Transverse colon (tissue), 4 donors: Measurements from ENCODE around the gene BAG5. TPM values are rescaled to one million over a fixed set of nuclear protein-coding genes. Genes with fewer than 3 reads are reported as not detected.

Source experiments
- DNase-seq: peaks from one replicate; pipeline ENCODE4 v3.0.0-alpha.2; 2019
- H3K27ac ChIP-seq, 4 donors: fragments of 200-600 bp; sonication (generic); 2 replicates each; pipeline ENCODE4 v1.5.1; 2016 to 2018; ENCODE audit warnings: inconsistent platforms in 4 of 4
- H3K27me3 ChIP-seq: fragments of 200-600 bp; sonication (generic); 2 replicates; pipeline ENCODE4 v1.5.1; 2017; ENCODE audit warnings: inconsistent platforms
- H3K36me3 ChIP-seq, 4 donors: fragments of 200-600 bp; sonication (generic); 2 replicates each; pipeline ENCODE4 v1.5.1; 2017 to 2019; ENCODE audit warnings: inconsistent platforms in 4 of 4
- H3K4me1 ChIP-seq, 4 donors: fragments of 200-600 bp; sonication (generic); 2 replicates each; pipeline ENCODE4 v1.5.1; 2017 to 2020; ENCODE audit warnings: inconsistent platforms in 4 of 4
- H3K4me3 ChIP-seq, 4 donors: fragments of 200-600 bp; sonication (generic); 1 replicate in 1 of 4; 2 replicates in 3 of 4; pipeline versions ENCODE4 v1.5.1 to v1.6.1; 2017 to 2019; ENCODE audit warnings: inconsistent platforms in 4 of 4
- H3K9me3 ChIP-seq, 2 donors: fragments of 200-600 bp; sonication (generic); 2 replicates each; pipeline ENCODE4 v1.5.1; 2017 to 2019; ENCODE audit warnings: inconsistent platforms in 2 of 2
- EP300 ChIP-seq: sonication (generic); formaldehyde crosslinking; IDR thresholded peaks from one replicate; pipeline ENCODE4 v1.6.1; 2017; ENCODE audit warnings: antibody characterized with exemption, low read depth
- POLR2A ChIP-seq: fragments of 450-650 bp; IDR thresholded peaks from one replicate; pipeline ENCODE4 v1.6.1; 2016; ENCODE audit warnings: antibody characterized with exemption, mild to moderate bottlenecking, moderate library complexity
- POLR2AphosphoS5 ChIP-seq, 3 donors: sonication (generic); formaldehyde crosslinking; IDR thresholded peaks; one replicate each; pipeline ENCODE4 v1.6.1; 2016; ENCODE audit warnings: antibody characterized with exemption in 3 of 3
- whole genome bisulfite sequencing, 2 donors: methylation state at CpG; one replicate each; pipeline ENCODE4 v1.1.5; 2018; ENCODE audit warnings: low coverage in 1 of 2; 5-methylcytosine and 5-hydroxymethylcytosine counted together
- in situ Hi-C, 4 donors: fragments of 200-750 bp; cut with MboI; loops; one replicate each; pipeline versions ENCODE4 v1.15.0 to v1.15.1; 2017; ENCODE audit warnings: low sequenced_read_pairs in 3 of 4, low pct_ligation_motif_present in 1 of 4, low pct_unique_long_range_greater_than_20kb in 1 of 4
- intact Hi-C: fragments of 100-400 bp; cut with DNase I; formaldehyde crosslinking; loops from one replicate; pipeline ENCODE4 v1.15.1; 2023; ENCODE audit warnings: low total_unique reads
- small RNA-seq, 4 donors: library from RNA; depleted of rRNA; stranded (forward); fragments of <200 nt; gene quantifications; one replicate each; pipeline ENCODE3, GENCODE V24; 2016
- total RNA-seq, 4 donors: library from RNA; depleted of rRNA; stranded (reverse); fragments of >200 nt; gene quantifications; one replicate each; pipeline ENCODE4 v1.1.0, GENCODE V29; 2016
- TF ChIP-seq, protein P1 (sequence below), 5 experiments: fragments of 200-600 bp in 3 of 5; fragments of 450-650 bp in 2 of 5; sonication (generic) in 3 of 5; IDR thresholded peaks; 1 replicate in 2 of 5; 2 replicates in 3 of 5; pipeline ENCODE4 v1.5.1; 2016 to 2017; ENCODE audit warnings: antibody characterized with exemption in 5 of 5, inconsistent platforms in 3 of 5, mild to moderate bottlenecking in 2 of 5, moderate library complexity in 1 of 5

The BAG5 gene
- total RNA-seq, 4 donors from 2014 or later = 10.8 to 26.3 (median 23.9) TPM

DNA sequence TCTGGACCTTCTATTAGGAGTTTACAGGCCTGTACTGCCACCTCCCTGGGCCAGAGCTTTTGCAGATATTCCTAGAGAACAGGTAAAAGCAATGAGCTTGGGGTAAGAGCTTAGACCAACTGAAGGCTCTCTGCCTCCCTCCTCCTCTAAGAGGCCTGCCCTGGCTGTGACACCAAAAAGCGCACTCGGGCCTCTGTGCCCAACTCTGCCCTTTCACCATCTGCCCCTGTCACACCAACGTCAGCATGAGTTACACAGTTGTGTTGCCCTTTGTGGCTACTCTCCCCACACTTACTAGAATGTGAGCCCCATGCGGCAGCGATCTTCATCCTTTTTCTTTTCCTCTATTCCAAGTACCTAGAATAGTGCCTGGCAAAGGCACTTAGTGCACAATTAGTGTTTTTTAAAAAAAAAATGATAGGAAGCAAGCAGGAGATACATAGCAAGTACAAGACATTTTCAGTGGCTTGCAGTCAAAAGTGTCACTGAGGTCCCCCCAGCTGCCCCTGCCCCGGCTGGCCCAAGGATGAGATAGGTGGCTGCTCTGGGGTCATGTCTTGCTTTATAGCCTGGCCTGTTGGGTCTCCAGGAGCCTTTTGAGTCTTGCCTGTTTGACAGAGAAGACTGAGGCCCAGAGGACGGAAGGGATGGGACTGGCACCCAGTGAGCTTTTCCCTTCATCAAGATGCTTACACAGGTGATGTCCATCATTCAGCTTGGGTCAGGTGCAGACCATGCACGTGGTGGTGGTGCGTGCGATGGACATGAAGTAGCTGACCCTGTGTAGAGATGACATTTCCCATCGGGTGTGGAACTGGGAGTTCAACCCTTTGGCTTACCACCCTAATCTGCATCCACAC is 52.4 kb downstream of the BAG5 start:
- intact Hi-C loops (no loop called here), in situ Hi-C loops (loop anchor here in 1 of 4 donors (10.0 kb wide), 1 partner anchor 45 kb away; no protein-coding TSS in a partner anchor)
- Histone ChIP-seq H3K4me1 (peaks cover 10 to 19% (median 15%) of the 10 kb centered on the region in 4 donors), H3K27me3 (no peaks in the 10 kb centered on the region), H3K27ac (no peak overlapping the region), H3K4me3 (no peak overlapping the region), H3K36me3 (peaks cover 0 to 5% (median 0%) of the 10 kb centered on the region in 4 donors), H3K9me3 (no peaks in the 10 kb centered on the region)
- DNase-seq = no peak
- 94 to 100% methylated on average over 1 to 11 of the region's 11 CpGs for WGBS, 2 donors
- TF ChIP-seq POLR2AphosphoS5 (IDR thresholded peaks at IDR 0.05) = no peak

DNA sequence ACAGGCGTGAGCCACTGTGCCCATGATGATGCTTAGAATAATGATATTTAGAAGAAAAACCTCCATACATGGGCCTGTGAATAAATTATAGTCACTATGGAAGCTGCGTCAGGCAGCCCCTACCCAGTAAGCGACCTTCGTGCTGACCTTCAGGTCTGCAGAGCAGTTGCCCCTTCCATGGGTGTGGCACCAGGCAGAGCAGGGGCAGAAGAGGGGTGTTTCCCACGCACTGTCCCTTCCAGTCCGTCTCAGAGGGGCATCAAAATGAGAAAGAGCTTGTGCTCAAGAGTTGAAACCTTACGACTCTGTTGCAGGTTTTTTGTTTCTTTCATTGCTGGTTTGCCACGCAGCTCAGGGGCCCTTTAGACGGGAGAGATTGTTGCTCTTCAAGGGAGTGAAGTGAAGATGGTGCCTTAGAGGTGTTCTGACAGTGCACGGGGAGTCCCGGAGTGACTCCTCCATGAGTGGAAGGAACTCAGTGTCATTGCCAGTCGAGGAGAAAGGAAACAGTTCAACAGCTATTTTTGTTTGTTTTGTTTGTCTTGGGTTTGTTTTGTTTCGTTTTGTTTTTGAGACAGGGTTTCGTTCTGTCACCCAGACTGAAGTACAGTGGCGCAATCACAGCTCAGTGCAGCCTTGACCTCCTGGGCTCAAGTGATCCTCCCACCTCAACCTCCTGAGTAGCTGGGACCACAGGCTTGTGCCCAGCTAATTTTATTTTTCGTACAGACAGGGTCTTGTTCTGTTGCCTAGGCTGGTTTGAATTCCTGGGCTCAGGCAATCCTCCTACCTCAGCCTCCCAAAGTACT is 53.7 kb downstream of the BAG5 start:
- peaks cover 10 to 16% (median 14%) of the 10 kb centered on the region in 4 donors for H3K4me1 ChIP-seq
- H3K9me3 ChIP-seq = no peaks in the 10 kb centered on the region
- intact Hi-C loops = no loop called here
- H3K27ac ChIP-seq = no peak overlapping the region
- H3K4me3 ChIP-seq = no peak overlapping the region
- no peak for DNase-seq
- no peaks in the 10 kb centered on the region for H3K27me3 ChIP-seq
- in situ Hi-C loops = loop anchor here in 1 of 4 donors (10.0 kb wide), 1 partner anchor 46 kb away; no protein-coding TSS in a partner anchor
- no peak for TF ChIP-seq EP300
- no peak for TF ChIP-seq POLR2A
- TF ChIP-seq, protein P1, sequence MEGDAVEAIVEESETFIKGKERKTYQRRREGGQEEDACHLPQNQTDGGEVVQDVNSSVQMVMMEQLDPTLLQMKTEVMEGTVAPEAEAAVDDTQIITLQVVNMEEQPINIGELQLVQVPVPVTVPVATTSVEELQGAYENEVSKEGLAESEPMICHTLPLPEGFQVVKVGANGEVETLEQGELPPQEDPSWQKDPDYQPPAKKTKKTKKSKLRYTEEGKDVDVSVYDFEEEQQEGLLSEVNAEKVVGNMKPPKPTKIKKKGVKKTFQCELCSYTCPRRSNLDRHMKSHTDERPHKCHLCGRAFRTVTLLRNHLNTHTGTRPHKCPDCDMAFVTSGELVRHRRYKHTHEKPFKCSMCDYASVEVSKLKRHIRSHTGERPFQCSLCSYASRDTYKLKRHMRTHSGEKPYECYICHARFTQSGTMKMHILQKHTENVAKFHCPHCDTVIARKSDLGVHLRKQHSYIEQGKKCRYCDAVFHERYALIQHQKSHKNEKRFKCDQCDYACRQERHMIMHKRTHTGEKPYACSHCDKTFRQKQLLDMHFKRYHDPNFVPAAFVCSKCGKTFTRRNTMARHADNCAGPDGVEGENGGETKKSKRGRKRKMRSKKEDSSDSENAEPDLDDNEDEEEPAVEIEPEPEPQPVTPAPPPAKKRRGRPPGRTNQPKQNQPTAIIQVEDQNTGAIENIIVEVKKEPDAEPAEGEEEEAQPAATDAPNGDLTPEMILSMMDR (IDR thresholded peaks at IDR 0.05) = no peak
- no peak for TF ChIP-seq POLR2AphosphoS5 (IDR thresholded peaks at IDR 0.05)
- H3K36me3 ChIP-seq = peaks cover 0 to 18% (median 7%) of the 10 kb centered on the region in 4 donors
- WGBS, 2 donors = 76 to 80% methylated on average over 8 to 16 of the region's 16 CpGs

DNA sequence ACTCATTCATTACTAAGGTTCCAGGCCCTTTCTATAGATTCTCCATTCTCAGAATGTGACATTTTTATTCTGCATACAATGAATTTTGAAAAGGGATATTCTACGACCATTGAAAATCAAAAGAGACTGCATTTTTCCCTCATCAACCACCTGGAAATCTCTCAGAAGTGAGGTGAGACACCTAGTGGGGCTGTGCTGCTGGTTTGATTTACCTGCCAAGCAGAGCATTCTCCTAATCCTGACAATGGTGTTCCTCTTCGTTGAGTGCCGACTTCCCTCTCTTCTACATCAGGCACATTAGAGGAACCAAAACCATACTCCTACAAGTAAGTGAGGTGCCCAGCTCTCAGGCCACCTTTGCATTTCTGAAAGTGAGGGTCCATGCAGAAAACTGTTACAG is 54.7 kb downstream of the BAG5 start:
- WGBS, 2 donors = 81 to 90% methylated on average over 1 to 3 of the region's 3 CpGs
- H3K36me3 ChIP-seq = peaks cover 0 to 21% (median 7%) of the 10 kb centered on the region in 4 donors
- TF ChIP-seq EP300 (no peak), POLR2A (no peak), POLR2AphosphoS5 (IDR thresholded peaks at IDR 0.05) (no peak)
- TF ChIP-seq, protein P1 (IDR thresholded peaks at IDR 0.05) = no peak
- in situ Hi-C loops = loop anchor here in 1 of 4 donors (10.0 kb wide), 1 partner anchor 47 kb away; no protein-coding TSS in a partner anchor
- peaks cover 4 to 6% (median 6%) of the 10 kb centered on the region in 4 donors for H3K4me1 ChIP-seq
- H3K27me3 ChIP-seq = no peaks in the 10 kb centered on the region
- intact Hi-C loops = no loop called here
- H3K27ac ChIP-seq = no peak overlapping the region
- DNase-seq = no peak
- H3K4me3 ChIP-seq = no peak overlapping the region
- H3K9me3 ChIP-seq = no peaks in the 10 kb centered on the region

Small RNA genes within 50 kb of the gene (small RNA-seq; reads per million reads assigned to genes)
- 0 to 5.0 (median 0.23) reads per million in 4 donors for gene RNU4-68P
- gene RNU7-160P = 0 reads per million in 4 donors

Other genes starting within 250 kb of the BAG5 start
- gene EIF5, start 228.4 kb downstream of the BAG5 start, total RNA-seq = 100 to 1,000 TPM; 210 to 312 (median 266) TPM
- gene MARK3, start 177.2 kb downstream of the BAG5 start, total RNA-seq = 10 to 100 TPM; 61.3 to 98.0 (median 78.8) TPM
- 1,000 to 10,000 TPM in 3 of 4 donors, 100 to 1,000 TPM in 1; 504 to 5,877 (median 3,263) TPM for gene CKB, start 39.8 kb downstream of the BAG5 start, total RNA-seq
- 10 to 100 TPM; 12.2 to 38.2 (median 14.1) TPM for gene TRMT61A, start 33.5 kb downstream of the BAG5 start, total RNA-seq
- gene COA8, start 303 bp upstream of the BAG5 start, total RNA-seq = 10 to 100 TPM in 2 of 4 donors, 1 to 10 TPM in 1, not detected in 1; 1.5 to 17.1 (median 15.2) TPM
- gene KLC1, start 66.6 kb upstream of the BAG5 start, total RNA-seq = 100 to 1,000 TPM; 205 to 427 (median 291) TPM
- 10 to 100 TPM in 2 of 4 donors, 1 to 10 TPM in 2; 7.8 to 47.6 (median 23.8) TPM for gene XRCC3, start 152.8 kb upstream of the BAG5 start, total RNA-seq
- gene ZFYVE21, start 153.2 kb upstream of the BAG5 start, total RNA-seq = 100 to 1,000 TPM in 2 of 4 donors, 10 to 100 TPM in 2; 90.2 to 214 (median 137) TPM